HL-60 (cell line): ENCODE measurements around the gene PAWR.

Experiments used
- DNase-seq, 2 experiments: peaks; one replicate each; pipeline ENCODE4 v3.0.0-alpha.2; 2010 to 2020; ENCODE audit warnings: low read depth in 1 of 2, low spot score in 1 of 2
- H3K27ac ChIP-seq: fragments of 250-450 bp; sonication (Bioruptor Pico); replicated peaks from 2 replicates; pipeline ENCODE4 v1.5.1; 2020; ENCODE audit warnings: mild to moderate bottlenecking, moderate library complexity
- H3K27me3 ChIP-seq: fragments of 250-450 bp; sonication (Bioruptor Pico); 2 replicates; pipeline ENCODE4 v1.5.1; 2021; ENCODE audit warnings: mild to moderate bottlenecking, moderate library complexity; ENCODE audit not compliant: insufficient read depth, poor library complexity, severe bottlenecking
- H3K4me3 ChIP-seq: replicated peaks from 2 replicates; pipeline ENCODE4 v1.5.1; 2011; ENCODE audit warnings: mild to moderate bottlenecking, control low read depth, low read length; ENCODE audit not compliant: insufficient read depth
- CTCF ChIP-seq: IDR thresholded peaks from one replicate; pipeline ENCODE4 v1.5.1; 2011; ENCODE audit warnings: low read length, control low read depth, inconsistent platforms; ENCODE audit not compliant: insufficient read depth
- GABPA ChIP-seq: IDR thresholded peaks from 2 replicates; pipeline ENCODE4 v1.6.1; 2012; ENCODE audit warnings: low read depth
- POLR2AphosphoS5 ChIP-seq: IDR thresholded peaks from 2 replicates; pipeline ENCODE4 v1.6.1; 2012; ENCODE audit warnings: low read depth
- REST ChIP-seq: IDR thresholded peaks from 2 replicates; pipeline ENCODE4 v1.6.1; 2012; ENCODE audit warnings: low read depth; ENCODE audit not compliant: insufficient replicate concordance
- SPI1 ChIP-seq: IDR thresholded peaks from 2 replicates; pipeline ENCODE4 v1.6.1; 2012; ENCODE audit warnings: low read depth, mild to moderate bottlenecking, borderline replicate concordance

Gene PAWR

GRCh38 chr12:79573820-79574219 is 116.9 kb downstream of the PAWR start:
- no peak overlapping the region for H3K4me3 ChIP-seq
- no peaks in the 10 kb centered on the region for H3K27me3 ChIP-seq
- no peak for TF ChIP-seq POLR2AphosphoS5
- TF ChIP-seq GABPA: no peak
- TF ChIP-seq CTCF: no peak
- TF ChIP-seq REST: no peak
- no peak for TF ChIP-seq SPI1
- no peak overlapping the region for H3K27ac ChIP-seq
- DNase-seq: no peak

- no peak for TF ChIP-seq CTCF
- no peak for TF ChIP-seq POLR2AphosphoS5
- no peak for TF ChIP-seq SPI1
- no peak for TF ChIP-seq GABPA
- no peak for TF ChIP-seq REST
- H3K27me3 ChIP-seq: no peaks in the 10 kb centered on the region
- no peak for DNase-seq
- no peak overlapping the region for H3K27ac ChIP-seq
- no peak overlapping the region for H3K4me3 ChIP-seq
These were observed 121.1 kb downstream of the PAWR start for GRCh38 chr12:79569679-79570078.

- no peaks in the 10 kb centered on the region for H3K27me3 ChIP-seq
- DNase-seq: no peak
- no peak overlapping the region for H3K4me3 ChIP-seq
- H3K27ac ChIP-seq: no peak overlapping the region
- TF ChIP-seq SPI1 (no peak), GABPA (no peak), CTCF (no peak), POLR2AphosphoS5 (no peak), REST (no peak)
These were observed 123.6 kb downstream of the PAWR start for GRCh38 chr12:79567175-79567563.
